Stimulated activated naive CD8-positive, alpha-beta T cell treated with anti-CD3 and anti-CD28 coated beads, Interleukin-15, Interleukin-2, amounts not matched to agents 100 ng/mL and 50 ng/mL, for 24 hours (primary cell): ENCODE data around the gene DLX3.

Experiments
- H3K27ac Mint-ChIP-seq: one replicate; pipeline ENCODE4 v1.8.0; 2021; ENCODE audit warnings: mild to moderate bottlenecking, mixed read lengths
- H3K27me3 Mint-ChIP-seq: one replicate; pipeline ENCODE4 v1.8.0; 2021; ENCODE audit warnings: mixed read lengths
- H3K36me3 Mint-ChIP-seq: one replicate; pipeline ENCODE4 v1.8.0; 2021; ENCODE audit warnings: low read depth, mixed read lengths
- H3K4me1 Mint-ChIP-seq: one replicate; pipeline ENCODE4 v1.8.0; 2021; ENCODE audit warnings: low read depth, mixed read lengths
- H3K4me3 Mint-ChIP-seq: one replicate; pipeline ENCODE4 v1.8.0; 2021; ENCODE audit warnings: mild to moderate bottlenecking, mixed read lengths
- H3K9me3 Mint-ChIP-seq: one replicate; pipeline ENCODE4 v1.8.0; 2021; ENCODE audit warnings: mixed read lengths

DLX3 gene

GRCh38 chr17:50028736-50029120 lies 33.7 kb upstream of the DLX3 start:
- Mint-ChIP-seq H3K4me3 (no peak overlapping the region), H3K27me3 (peaks cover 40% of the 10 kb centered on the region), H3K36me3 (no peaks in the 10 kb centered on the region), H3K27ac (no peak overlapping the region), H3K4me1 (peaks cover 14% of the 10 kb centered on the region), H3K9me3 (no peaks in the 10 kb centered on the region)

GRCh38 chr17:50027881-50028735 lies 33.1 kb upstream of the DLX3 start:
- Mint-ChIP-seq H3K27ac (no peak overlapping the region), H3K4me3 (peak overlapping the region; percentile 44), H3K9me3 (no peaks in the 10 kb centered on the region)

GRCh38 chr17:50027172-50027880 lies 32.3 kb upstream of the DLX3 start:
- H3K9me3 Mint-ChIP-seq, result no peaks in the 10 kb centered on the region
- peaks cover 14% of the 10 kb centered on the region for H3K4me1 Mint-ChIP-seq
- peaks cover 40% of the 10 kb centered on the region for H3K27me3 Mint-ChIP-seq
- peak overlapping the region; percentile 44 for H3K4me3 Mint-ChIP-seq
- H3K27ac Mint-ChIP-seq, result no peak overlapping the region
- no peaks in the 10 kb centered on the region for H3K36me3 Mint-ChIP-seq

More at GRCh38 chr17:50027881-50028735, 33.1 kb upstream of the DLX3 start:
- H3K4me1 Mint-ChIP-seq, result peaks cover 14% of the 10 kb centered on the region
- H3K36me3 Mint-ChIP-seq, result no peaks in the 10 kb centered on the region
- peaks cover 40% of the 10 kb centered on the region for H3K27me3 Mint-ChIP-seq

- Mint-ChIP-seq H3K9me3 (no peaks in the 10 kb centered on the region), H3K27me3 (peaks cover 44% of the 10 kb centered on the region), H3K27ac (no peak overlapping the region), H3K4me3 (no peak overlapping the region), H3K36me3 (no peaks in the 10 kb centered on the region), H3K4me1 (peaks cover 14% of the 10 kb centered on the region)
These were observed 31.8 kb upstream of the DLX3 start for GRCh38 chr17:50026837-50027171.

- H3K27me3 Mint-ChIP-seq, result peaks cover 44% of the 10 kb centered on the region
- peaks cover 14% of the 10 kb centered on the region for H3K4me1 Mint-ChIP-seq
- no peaks in the 10 kb centered on the region for H3K9me3 Mint-ChIP-seq
- no peak overlapping the region for H3K4me3 Mint-ChIP-seq
- H3K27ac Mint-ChIP-seq, result no peak overlapping the region
- no peaks in the 10 kb centered on the region for H3K36me3 Mint-ChIP-seq
These were observed 31.1 kb upstream of the DLX3 start for GRCh38 chr17:50026046-50026675.

GRCh38 chr17:50024808-50025207 lies 29.8 kb upstream of the DLX3 start:
- no peaks in the 10 kb centered on the region for H3K36me3 Mint-ChIP-seq
- peaks cover 37% of the 10 kb centered on the region for H3K27me3 Mint-ChIP-seq
- H3K27ac Mint-ChIP-seq, result no peak overlapping the region
- peaks cover 14% of the 10 kb centered on the region for H3K4me1 Mint-ChIP-seq
- H3K4me3 Mint-ChIP-seq, result no peak overlapping the region
- no peaks in the 10 kb centered on the region for H3K9me3 Mint-ChIP-seq

GRCh38 chr17:50023520-50023919 lies 28.5 kb upstream of the DLX3 start:
- H3K27ac Mint-ChIP-seq, result no peak overlapping the region
- H3K9me3 Mint-ChIP-seq, result no peaks in the 10 kb centered on the region
- peaks cover 30% of the 10 kb centered on the region for H3K27me3 Mint-ChIP-seq
- H3K4me3 Mint-ChIP-seq, result no peak overlapping the region
- H3K36me3 Mint-ChIP-seq, result no peaks in the 10 kb centered on the region
- peaks cover 14% of the 10 kb centered on the region for H3K4me1 Mint-ChIP-seq

- H3K4me3 Mint-ChIP-seq, result no peak overlapping the region
- H3K27ac Mint-ChIP-seq, result no peak overlapping the region
- H3K36me3 Mint-ChIP-seq, result no peaks in the 10 kb centered on the region
- H3K9me3 Mint-ChIP-seq, result no peaks in the 10 kb centered on the region
- H3K4me1 Mint-ChIP-seq, result peaks cover 8% of the 10 kb centered on the region
- peaks cover 20% of the 10 kb centered on the region for H3K27me3 Mint-ChIP-seq
These were observed 27.6 kb upstream of the DLX3 start for GRCh38 chr17:50022463-50023130.

- Mint-ChIP-seq H3K27me3 (peaks cover 15% of the 10 kb centered on the region), H3K9me3 (no peaks in the 10 kb centered on the region), H3K4me3 (no peak overlapping the region), H3K27ac (no peak overlapping the region), H3K4me1 (peaks cover 2% of the 10 kb centered on the region), H3K36me3 (no peaks in the 10 kb centered on the region)
These were observed 26.8 kb upstream of the DLX3 start for GRCh38 chr17:50021681-50022370.

GRCh38 chr17:50020841-50021599 lies 26.0 kb upstream of the DLX3 start:
- H3K27ac Mint-ChIP-seq, result no peak overlapping the region
- H3K4me1 Mint-ChIP-seq, result no peaks in the 10 kb centered on the region
- no peaks in the 10 kb centered on the region for H3K9me3 Mint-ChIP-seq
- H3K36me3 Mint-ChIP-seq, result no peaks in the 10 kb centered on the region
- H3K27me3 Mint-ChIP-seq, result peaks cover 11% of the 10 kb centered on the region
- no peak overlapping the region for H3K4me3 Mint-ChIP-seq

- H3K36me3 Mint-ChIP-seq, result no peaks in the 10 kb centered on the region
- H3K9me3 Mint-ChIP-seq, result peaks cover 9% of the 10 kb centered on the region
- H3K27me3 Mint-ChIP-seq, result peaks cover 13% of the 10 kb centered on the region
- no peaks in the 10 kb centered on the region for H3K4me1 Mint-ChIP-seq
- H3K4me3 Mint-ChIP-seq, result no peak overlapping the region
- no peak overlapping the region for H3K27ac Mint-ChIP-seq
These were observed 23.9 kb upstream of the DLX3 start for GRCh38 chr17:50018909-50019308.

GRCh38 chr17:50015146-50015545 lies 20.1 kb upstream of the DLX3 start:
- H3K27me3 Mint-ChIP-seq, result peaks cover 31% of the 10 kb centered on the region

GRCh38 chr17:50014471-50015088 lies 19.6 kb upstream of the DLX3 start:
- H3K9me3 Mint-ChIP-seq, result peaks cover 28% of the 10 kb centered on the region
- no peaks in the 10 kb centered on the region for H3K4me1 Mint-ChIP-seq
- H3K4me3 Mint-ChIP-seq, result no peak overlapping the region
- peaks cover 32% of the 10 kb centered on the region for H3K27me3 Mint-ChIP-seq
- no peak overlapping the region for H3K27ac Mint-ChIP-seq
- peaks cover 6% of the 10 kb centered on the region for H3K36me3 Mint-ChIP-seq

More at GRCh38 chr17:50015146-50015545, 20.1 kb upstream of the DLX3 start:
- Mint-ChIP-seq H3K4me1 (no peaks in the 10 kb centered on the region), H3K4me3 (no peak overlapping the region), H3K9me3 (peaks cover 28% of the 10 kb centered on the region), H3K36me3 (peaks cover 6% of the 10 kb centered on the region), H3K27ac (no peak overlapping the region)
